GM23338 (cell line): ENCODE results near the gene GDAP2. TPM values are rescaled to one million over a fixed set of nuclear protein-coding genes. Genes with fewer than 3 reads are reported as not detected.

Source experiments
- ATAC-seq: fragments of 200-7000 bp; cut with Tn5 transposase; 3 replicates; pipeline ENCODE4 v1.9.1; 2020
- DNase-seq: peaks from one replicate; pipeline ENCODE4 v3.0.0-alpha.2; 2015; ENCODE audit warnings: low spot score
- H2AFZ ChIP-seq: fragments of 200-600 bp; sonication (generic); 2 replicates; pipeline ENCODE4 v1.8.0; 2016; ENCODE audit warnings: antibody characterized with exemption, mild to moderate bottlenecking, moderate library complexity
- H3F3A ChIP-seq: fragments of 200-600 bp; sonication (generic); replicated peaks from 2 replicates; pipeline ENCODE4 v1.8.0; 2017; ENCODE audit warnings: antibody characterized with exemption, mixed run types, low read depth
- H3K27ac ChIP-seq: fragments of 200-600 bp; sonication (generic); 2 replicates; pipeline ENCODE4 v1.6.1; 2016; ENCODE audit warnings: low read depth
- H3K27me3 ChIP-seq: fragments of 200-600 bp; sonication (generic); 2 replicates; pipeline ENCODE4 v1.8.0; 2016; ENCODE audit warnings: mild to moderate bottlenecking, mixed run types, moderate library complexity; ENCODE audit not compliant: insufficient read depth
- H3K36me3 ChIP-seq: fragments of 200-600 bp; sonication (generic); 2 replicates; pipeline ENCODE4 v1.8.0; 2016; ENCODE audit warnings: mild to moderate bottlenecking; ENCODE audit not compliant: insufficient read depth
- H3K4me1 ChIP-seq: fragments of 200-600 bp; sonication (generic); 2 replicates; pipeline ENCODE4 v1.8.0; 2016; ENCODE audit warnings: mild to moderate bottlenecking, moderate library complexity; ENCODE audit not compliant: insufficient read depth
- H3K4me2 ChIP-seq: fragments of 200-600 bp; sonication (generic); 2 replicates; pipeline ENCODE4 v1.7.1; 2017; ENCODE audit warnings: mixed run types
- H3K4me3 ChIP-seq: fragments of 200-600 bp; sonication (generic); 2 replicates; pipeline ENCODE4 v1.6.1; 2016; ENCODE audit warnings: mixed run types
- H3K79me2 ChIP-seq: fragments of 200-600 bp; sonication (generic); replicated peaks from 2 replicates; pipeline ENCODE4 v1.8.0; 2017; ENCODE audit warnings: mild to moderate bottlenecking; ENCODE audit not compliant: insufficient read depth
- H3K9me2 ChIP-seq: fragments of 200-600 bp; sonication (generic); 2 replicates; pipeline ENCODE4 v1.8.0; 2017; ENCODE audit not compliant: insufficient read depth
- H4K20me1 ChIP-seq: fragments of 200-600 bp; sonication (generic); replicated peaks from 2 replicates; pipeline ENCODE4 v1.8.0; 2017; ENCODE audit warnings: mild to moderate bottlenecking; ENCODE audit not compliant: insufficient read depth
- H3K27ac Mint-ChIP-seq: 2 replicates; pipeline ENCODE4 v1.8.0; 2020; ENCODE audit warnings: inconsistent platforms, mild to moderate bottlenecking, moderate library complexity, mixed read lengths
- H3K27me3 Mint-ChIP-seq: 3 replicates; pipeline ENCODE4 v1.8.0; 2022; ENCODE audit warnings: low read depth, mild to moderate bottlenecking, moderate library complexity, mixed read lengths, inconsistent platforms; ENCODE audit not compliant: insufficient read depth, poor library complexity
- H3K36me3 Mint-ChIP-seq: 3 replicates; pipeline ENCODE4 v1.8.0; 2021; ENCODE audit warnings: low read depth, mild to moderate bottlenecking, inconsistent platforms, moderate library complexity, mixed read lengths
- H3K4me1 Mint-ChIP-seq: 3 replicates; pipeline ENCODE4 v1.8.0; 2020; ENCODE audit warnings: mild to moderate bottlenecking, inconsistent platforms, mixed read lengths
- H3K4me3 Mint-ChIP-seq: 3 replicates; pipeline ENCODE4 v1.8.0; 2021; ENCODE audit warnings: moderate library complexity, mild to moderate bottlenecking, inconsistent platforms, mixed read lengths
- H3K9me3 Mint-ChIP-seq: 3 replicates; pipeline ENCODE4 v1.8.0; 2020; ENCODE audit warnings: moderate library complexity, mild to moderate bottlenecking, inconsistent platforms, mixed read lengths
- CREB1 ChIP-seq: fragments of 250-450 bp; sonication (Bioruptor Pico); IDR thresholded peaks from 2 replicates; pipeline ENCODE4 v1.5.0; 2020; ENCODE audit warnings: low read depth, mild to moderate bottlenecking, moderate library complexity
- CTCF ChIP-seq, 2 experiments: fragments of 200-600 bp in 1 of 2; sonication (generic) in 1 of 2; conservative IDR thresholded peaks; 2 replicates each; pipeline versions ENCODE4 v1.5.1 to v1.6.1; 2016 to 2017; ENCODE audit warnings: antibody characterized with exemption in 2 of 2, low read depth in 2 of 2, mild to moderate bottlenecking in 2 of 2, moderate library complexity in 1 of 2
- ETS1 ChIP-seq: IDR thresholded peaks from 2 replicates; pipeline ENCODE4 v1.6.1; 2016; ENCODE audit warnings: antibody characterized with exemption
- EZH2 ChIP-seq: fragments of 200-600 bp; sonication (generic); IDR thresholded peaks from one replicate; pipeline ENCODE4 v1.8.0; 2017; ENCODE audit warnings: antibody characterized with exemption, mild to moderate bottlenecking, low read depth; ENCODE audit not compliant: unreplicated experiment
- EZH2phosphoT487 ChIP-seq: fragments of 200-600 bp; sonication (generic); IDR thresholded peaks from one replicate; pipeline ENCODE4 v1.8.1; 2018; ENCODE audit warnings: antibody characterized with exemption; ENCODE audit not compliant: unreplicated experiment
- JUNB ChIP-seq: IDR thresholded peaks from one replicate; pipeline ENCODE4 v1.6.1; 2016; ENCODE audit warnings: antibody characterized with exemption; ENCODE audit not compliant: unreplicated experiment
- NANOG ChIP-seq: IDR thresholded peaks from 2 replicates; pipeline ENCODE4 v1.6.1; 2016; ENCODE audit warnings: antibody characterized with exemption, borderline replicate concordance
- POLR2AphosphoS5 ChIP-seq: IDR thresholded peaks from 2 replicates; pipeline ENCODE4 v1.6.1; 2016; ENCODE audit warnings: antibody characterized with exemption, low read depth
- STAT1 ChIP-seq: IDR thresholded peaks from one replicate; pipeline ENCODE4 v1.6.1; 2016; ENCODE audit warnings: antibody characterized with exemption; ENCODE audit not compliant: unreplicated experiment
- ZNF114 ChIP-seq: fragments of 250-450 bp; sonication (Bioruptor Pico); IDR thresholded peaks from 2 replicates; pipeline ENCODE4 v1.5.0; 2020; ENCODE audit warnings: mild to moderate bottlenecking, moderate library complexity
- ZNF331 ChIP-seq: fragments of 250-450 bp; sonication (Bioruptor Pico); IDR thresholded peaks from 2 replicates; pipeline ENCODE4 v1.5.0; 2020; ENCODE audit warnings: low read depth, mild to moderate bottlenecking, moderate library complexity
- polyA plus RNA-seq: library from polyadenylated mRNA; unstranded; fragments of >200 nt; fragmentation: Nextera tagmentation; extraction: Ambion mirVana; gene quantifications from 2 replicates; pipeline ENCODE4 v1.2.1, GENCODE V29; 2016
- total RNA-seq: library from RNA; depleted of rRNA; stranded (reverse); fragments of >200 nt; shearing (Covaris generic); gene quantifications from 2 replicates; pipeline ENCODE4 v1.2.3, GENCODE V29; 2014
- TF ChIP-seq, protein P1 (sequence below): IDR thresholded peaks from one replicate; pipeline ENCODE4 v1.6.1; 2018; ENCODE audit warnings: antibody characterized with exemption; ENCODE audit not compliant: unreplicated experiment
- TF ChIP-seq, protein P2 (sequence below): fragments of 250-450 bp; sonication (Bioruptor Pico); IDR thresholded peaks from 2 replicates; pipeline ENCODE4 v1.5.0; 2020; ENCODE audit warnings: mild to moderate bottlenecking, moderate library complexity

GDAP2 gene
- total and polyA plus RNA-seq, 2 experiments from 2014 or later = 10.7 to 24.5 TPM

GRCh38 chr1:117919376-117919775, 10.0 kb downstream of the GDAP2 start:
- H3K36me3 Mint-ChIP-seq = peaks cover 30% of the 10 kb centered on the region

More at GRCh38 chr1:117919376-117919775, 10.0 kb downstream of the GDAP2 start:
- H3K4me3 ChIP-seq = no peak overlapping the region
- no peak overlapping the region for H3K27ac ChIP-seq
- H3K9me2 ChIP-seq = no peaks in the 10 kb centered on the region
- H2AFZ ChIP-seq = no peak overlapping the region
- ATAC-seq (no peak), DNase-seq (no peak)
- H3K27ac Mint-ChIP-seq = no peak overlapping the region
- H3K4me1 Mint-ChIP-seq = peaks cover 13% of the 10 kb centered on the region; the same call in 2 of the 3 replicates
- H3K4me3 Mint-ChIP-seq = no peak overlapping the region
- no peak overlapping the region for H3K4me2 ChIP-seq
- H3K79me2 ChIP-seq = peaks cover 32% of the 10 kb centered on the region
- peaks cover 8% of the 10 kb centered on the region; the same call in 1 of the 2 replicates for H3K36me3 ChIP-seq
- H3K27me3 ChIP-seq = no peaks in the 10 kb centered on the region
- no peak for TF ChIP-seq ETS1
- TF ChIP-seq POLR2AphosphoS5 = no peak
- TF ChIP-seq JUNB = no peak
- TF ChIP-seq, protein P1, sequence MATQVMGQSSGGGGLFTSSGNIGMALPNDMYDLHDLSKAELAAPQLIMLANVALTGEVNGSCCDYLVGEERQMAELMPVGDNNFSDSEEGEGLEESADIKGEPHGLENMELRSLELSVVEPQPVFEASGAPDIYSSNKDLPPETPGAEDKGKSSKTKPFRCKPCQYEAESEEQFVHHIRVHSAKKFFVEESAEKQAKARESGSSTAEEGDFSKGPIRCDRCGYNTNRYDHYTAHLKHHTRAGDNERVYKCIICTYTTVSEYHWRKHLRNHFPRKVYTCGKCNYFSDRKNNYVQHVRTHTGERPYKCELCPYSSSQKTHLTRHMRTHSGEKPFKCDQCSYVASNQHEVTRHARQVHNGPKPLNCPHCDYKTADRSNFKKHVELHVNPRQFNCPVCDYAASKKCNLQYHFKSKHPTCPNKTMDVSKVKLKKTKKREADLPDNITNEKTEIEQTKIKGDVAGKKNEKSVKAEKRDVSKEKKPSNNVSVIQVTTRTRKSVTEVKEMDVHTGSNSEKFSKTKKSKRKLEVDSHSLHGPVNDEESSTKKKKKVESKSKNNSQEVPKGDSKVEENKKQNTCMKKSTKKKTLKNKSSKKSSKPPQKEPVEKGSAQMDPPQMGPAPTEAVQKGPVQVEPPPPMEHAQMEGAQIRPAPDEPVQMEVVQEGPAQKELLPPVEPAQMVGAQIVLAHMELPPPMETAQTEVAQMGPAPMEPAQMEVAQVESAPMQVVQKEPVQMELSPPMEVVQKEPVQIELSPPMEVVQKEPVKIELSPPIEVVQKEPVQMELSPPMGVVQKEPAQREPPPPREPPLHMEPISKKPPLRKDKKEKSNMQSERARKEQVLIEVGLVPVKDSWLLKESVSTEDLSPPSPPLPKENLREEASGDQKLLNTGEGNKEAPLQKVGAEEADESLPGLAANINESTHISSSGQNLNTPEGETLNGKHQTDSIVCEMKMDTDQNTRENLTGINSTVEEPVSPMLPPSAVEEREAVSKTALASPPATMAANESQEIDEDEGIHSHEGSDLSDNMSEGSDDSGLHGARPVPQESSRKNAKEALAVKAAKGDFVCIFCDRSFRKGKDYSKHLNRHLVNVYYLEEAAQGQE = no peak
- no peak for TF ChIP-seq CTCF (conservative IDR thresholded peaks at IDR 0.05; ENCODE audit: low read depth in 2 of 2)
- no peak for TF ChIP-seq EZH2
- TF ChIP-seq CREB1 (CRISPR knock-in tag) = no peak
- TF ChIP-seq ZNF114 (CRISPR knock-in tag) = no peak
- TF ChIP-seq STAT1 = no peak
- TF ChIP-seq ZNF331 = no peak
- TF ChIP-seq NANOG = no peak
- no peak for TF ChIP-seq EZH2phosphoT487
- TF ChIP-seq, protein P2, sequence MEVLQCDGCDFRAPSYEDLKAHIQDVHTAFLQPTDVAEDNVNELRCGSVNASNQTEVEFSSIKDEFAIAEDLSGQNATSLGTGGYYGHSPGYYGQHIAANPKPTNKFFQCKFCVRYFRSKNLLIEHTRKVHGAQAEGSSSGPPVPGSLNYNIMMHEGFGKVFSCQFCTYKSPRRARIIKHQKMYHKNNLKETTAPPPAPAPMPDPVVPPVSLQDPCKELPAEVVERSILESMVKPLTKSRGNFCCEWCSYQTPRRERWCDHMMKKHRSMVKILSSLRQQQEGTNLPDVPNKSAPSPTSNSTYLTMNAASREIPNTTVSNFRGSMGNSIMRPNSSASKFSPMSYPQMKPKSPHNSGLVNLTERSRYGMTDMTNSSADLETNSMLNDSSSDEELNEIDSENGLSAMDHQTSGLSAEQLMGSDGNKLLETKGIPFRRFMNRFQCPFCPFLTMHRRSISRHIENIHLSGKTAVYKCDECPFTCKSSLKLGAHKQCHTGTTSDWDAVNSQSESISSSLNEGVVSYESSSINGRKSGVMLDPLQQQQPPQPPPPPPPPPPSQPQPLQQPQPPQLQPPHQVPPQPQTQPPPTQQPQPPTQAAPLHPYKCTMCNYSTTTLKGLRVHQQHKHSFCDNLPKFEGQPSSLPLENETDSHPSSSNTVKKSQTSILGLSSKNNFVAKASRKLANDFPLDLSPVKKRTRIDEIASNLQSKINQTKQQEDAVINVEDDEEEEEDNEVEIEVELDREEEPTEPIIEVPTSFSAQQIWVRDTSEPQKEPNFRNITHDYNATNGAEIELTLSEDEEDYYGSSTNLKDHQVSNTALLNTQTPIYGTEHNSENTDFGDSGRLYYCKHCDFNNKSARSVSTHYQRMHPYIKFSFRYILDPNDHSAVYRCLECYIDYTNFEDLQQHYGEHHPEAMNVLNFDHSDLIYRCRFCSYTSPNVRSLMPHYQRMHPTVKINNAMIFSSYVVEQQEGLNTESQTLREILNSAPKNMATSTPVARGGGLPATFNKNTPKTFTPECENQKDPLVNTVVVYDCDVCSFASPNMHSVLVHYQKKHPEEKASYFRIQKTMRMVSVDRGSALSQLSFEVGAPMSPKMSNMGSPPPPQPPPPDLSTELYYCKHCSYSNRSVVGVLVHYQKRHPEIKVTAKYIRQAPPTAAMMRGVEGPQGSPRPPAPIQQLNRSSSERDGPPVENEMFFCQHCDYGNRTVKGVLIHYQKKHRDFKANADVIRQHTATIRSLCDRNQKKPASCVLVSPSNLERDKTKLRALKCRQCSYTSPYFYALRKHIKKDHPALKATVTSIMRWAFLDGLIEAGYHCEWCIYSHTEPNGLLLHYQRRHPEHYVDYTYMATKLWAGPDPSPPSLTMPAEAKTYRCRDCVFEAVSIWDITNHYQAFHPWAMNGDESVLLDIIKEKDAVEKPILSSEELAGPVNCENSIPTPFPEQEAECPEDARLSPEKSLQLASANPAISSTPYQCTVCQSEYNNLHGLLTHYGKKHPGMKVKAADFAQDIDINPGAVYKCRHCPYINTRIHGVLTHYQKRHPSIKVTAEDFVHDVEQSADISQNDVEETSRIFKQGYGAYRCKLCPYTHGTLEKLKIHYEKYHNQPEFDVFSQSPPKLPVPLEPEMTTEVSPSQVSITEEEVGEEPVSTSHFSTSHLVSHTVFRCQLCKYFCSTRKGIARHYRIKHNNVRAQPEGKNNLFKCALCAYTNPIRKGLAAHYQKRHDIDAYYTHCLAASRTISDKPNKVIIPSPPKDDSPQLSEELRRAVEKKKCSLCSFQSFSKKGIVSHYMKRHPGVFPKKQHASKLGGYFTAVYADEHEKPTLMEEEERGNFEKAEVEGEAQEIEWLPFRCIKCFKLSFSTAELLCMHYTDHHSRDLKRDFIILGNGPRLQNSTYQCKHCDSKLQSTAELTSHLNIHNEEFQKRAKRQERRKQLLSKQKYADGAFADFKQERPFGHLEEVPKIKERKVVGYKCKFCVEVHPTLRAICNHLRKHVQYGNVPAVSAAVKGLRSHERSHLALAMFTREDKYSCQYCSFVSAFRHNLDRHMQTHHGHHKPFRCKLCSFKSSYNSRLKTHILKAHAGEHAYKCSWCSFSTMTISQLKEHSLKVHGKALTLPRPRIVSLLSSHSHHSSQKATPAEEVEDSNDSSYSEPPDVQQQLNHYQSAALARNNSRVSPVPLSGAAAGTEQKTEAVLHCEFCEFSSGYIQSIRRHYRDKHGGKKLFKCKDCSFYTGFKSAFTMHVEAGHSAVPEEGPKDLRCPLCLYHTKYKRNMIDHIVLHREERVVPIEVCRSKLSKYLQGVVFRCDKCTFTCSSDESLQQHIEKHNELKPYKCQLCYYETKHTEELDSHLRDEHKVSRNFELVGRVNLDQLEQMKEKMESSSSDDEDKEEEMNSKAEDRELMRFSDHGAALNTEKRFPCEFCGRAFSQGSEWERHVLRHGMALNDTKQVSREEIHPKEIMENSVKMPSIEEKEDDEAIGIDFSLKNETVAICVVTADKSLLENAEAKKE (CRISPR knock-in tag) = no peak
- no peaks in the 10 kb centered on the region for H3F3A ChIP-seq
- no peaks in the 10 kb centered on the region for H4K20me1 ChIP-seq
- no peaks in the 10 kb centered on the region for H3K4me1 ChIP-seq
- H3K27me3 Mint-ChIP-seq = no peaks in the 10 kb centered on the region
- H3K9me3 Mint-ChIP-seq = peaks cover 8% of the 10 kb centered on the region; the same call in 1 of the 3 replicates
